ENCODE data around the gene ITGB8.

DNA sequence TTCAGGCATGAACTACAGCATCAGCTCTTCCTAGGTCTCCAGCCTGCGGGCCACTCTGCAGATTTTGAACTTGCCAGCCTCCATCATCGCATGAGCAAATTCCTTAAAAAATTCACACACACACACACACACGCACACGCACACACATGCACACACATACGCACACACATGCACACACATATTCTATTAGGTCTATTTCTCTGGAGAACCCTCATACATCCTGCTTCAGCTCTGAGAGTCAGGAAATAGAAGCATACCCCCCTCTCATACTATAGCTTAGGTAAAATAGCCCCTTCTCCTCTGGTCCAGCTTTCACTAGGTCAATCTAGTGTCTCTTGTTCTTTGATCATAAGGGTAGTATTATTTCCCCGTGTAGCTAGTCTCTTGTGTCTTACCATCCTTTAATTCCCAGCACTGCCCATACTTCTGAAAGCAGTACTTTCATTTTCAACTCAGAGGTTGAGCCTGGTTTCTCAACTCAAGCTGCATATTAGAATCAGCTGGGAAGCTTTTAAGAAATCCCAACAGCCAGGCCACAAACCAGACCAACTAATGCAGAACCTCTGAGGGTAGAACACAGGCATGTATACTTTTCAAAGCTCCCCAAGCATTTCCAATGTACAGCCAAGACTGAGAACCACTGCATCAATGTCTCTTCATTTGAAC lies 30.9 kb upstream of the ITGB8 start:
- TF ChIP-seq, protein P1, sequence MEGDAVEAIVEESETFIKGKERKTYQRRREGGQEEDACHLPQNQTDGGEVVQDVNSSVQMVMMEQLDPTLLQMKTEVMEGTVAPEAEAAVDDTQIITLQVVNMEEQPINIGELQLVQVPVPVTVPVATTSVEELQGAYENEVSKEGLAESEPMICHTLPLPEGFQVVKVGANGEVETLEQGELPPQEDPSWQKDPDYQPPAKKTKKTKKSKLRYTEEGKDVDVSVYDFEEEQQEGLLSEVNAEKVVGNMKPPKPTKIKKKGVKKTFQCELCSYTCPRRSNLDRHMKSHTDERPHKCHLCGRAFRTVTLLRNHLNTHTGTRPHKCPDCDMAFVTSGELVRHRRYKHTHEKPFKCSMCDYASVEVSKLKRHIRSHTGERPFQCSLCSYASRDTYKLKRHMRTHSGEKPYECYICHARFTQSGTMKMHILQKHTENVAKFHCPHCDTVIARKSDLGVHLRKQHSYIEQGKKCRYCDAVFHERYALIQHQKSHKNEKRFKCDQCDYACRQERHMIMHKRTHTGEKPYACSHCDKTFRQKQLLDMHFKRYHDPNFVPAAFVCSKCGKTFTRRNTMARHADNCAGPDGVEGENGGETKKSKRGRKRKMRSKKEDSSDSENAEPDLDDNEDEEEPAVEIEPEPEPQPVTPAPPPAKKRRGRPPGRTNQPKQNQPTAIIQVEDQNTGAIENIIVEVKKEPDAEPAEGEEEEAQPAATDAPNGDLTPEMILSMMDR (IDR thresholded peaks at IDR 0.05; ENCODE audit: low read depth, low read length, missing input control), result no peak
- TF ChIP-seq EGR1 (IDR thresholded peaks at IDR 0.05; ENCODE audit: low read depth in 2 of 2), result no peak
- no peak for TF ChIP-seq REST (IDR thresholded peaks at IDR 0.05)
